Measurements from ENCODE around the gene PSME1. TPM values are rescaled to one million over a fixed set of nuclear protein-coding genes. Genes with fewer than 3 reads are reported as not detected.

Gene PSME1
- total RNA-seq, 4 donors from 2014 or later, result 81.0 to 175 (median 131) TPM

GRCh38 chr14:24123424-24124417 is 12.3 kb upstream of the PSME1 start:
- no peak for DNase-seq
- no peaks in the 10 kb centered on the region for H3K27me3 ChIP-seq
- H3K36me3 ChIP-seq, result no peaks in the 10 kb centered on the region
- TF ChIP-seq POLR2A (IDR thresholded peaks at IDR 0.05), result no peak
- no peak for TF ChIP-seq CTCF (IDR thresholded peaks at IDR 0.05)
- no peaks in the 10 kb centered on the region for H3K9me3 ChIP-seq
- no peaks in the 10 kb centered on the region for H3K4me1 ChIP-seq
- no peak overlapping the region for H3K27ac ChIP-seq
- no peak overlapping the region for H3K4me3 ChIP-seq
- intact Hi-C loops (cut with DNase I; ENCODE audit: low total_unique reads), result no loop called here

- no peaks in the 10 kb centered on the region for H3K9me3 ChIP-seq
- no peaks in the 10 kb centered on the region for H3K4me1 ChIP-seq
- TF ChIP-seq CTCF (IDR thresholded peaks at IDR 0.05), result no peak
- TF ChIP-seq POLR2A (IDR thresholded peaks at IDR 0.05), result no peak
- no peaks in the 10 kb centered on the region for H3K27me3 ChIP-seq
- DNase-seq, result no peak
- intact Hi-C loops (cut with DNase I; ENCODE audit: low total_unique reads), result no loop called here
- no peak overlapping the region for H3K4me3 ChIP-seq
- no peak overlapping the region for H3K27ac ChIP-seq
- H3K36me3 ChIP-seq, result no peaks in the 10 kb centered on the region
These were observed 9.1 kb upstream of the PSME1 start for GRCh38 chr14:24126939-24127338.

- no peaks in the 10 kb centered on the region for H3K36me3 ChIP-seq
- DNase-seq, result no peak
- H3K4me3 ChIP-seq, result no peak overlapping the region
- no peaks in the 10 kb centered on the region for H3K4me1 ChIP-seq
- H3K27me3 ChIP-seq, result no peaks in the 10 kb centered on the region
- H3K9me3 ChIP-seq, result no peaks in the 10 kb centered on the region
- intact Hi-C loops (cut with DNase I; ENCODE audit: low total_unique reads), result no loop called here
- no peak overlapping the region for H3K27ac ChIP-seq
- TF ChIP-seq POLR2A (IDR thresholded peaks at IDR 0.05) (no peak), CTCF (IDR thresholded peaks at IDR 0.05) (no peak)
These were observed 8.3 kb upstream of the PSME1 start for GRCh38 chr14:24127673-24128072.

GRCh38 chr14:24129410-24129998 is 6.5 kb upstream of the PSME1 start:
- no peaks in the 10 kb centered on the region for H3K36me3 ChIP-seq
- no peaks in the 10 kb centered on the region for H3K27me3 ChIP-seq
- DNase-seq, result no peak
- H3K9me3 ChIP-seq, result no peaks in the 10 kb centered on the region
- H3K27ac ChIP-seq, result no peak overlapping the region
- TF ChIP-seq CTCF (IDR thresholded peaks at IDR 0.05), result no peak
- TF ChIP-seq POLR2A (IDR thresholded peaks at IDR 0.05), result no peak
- H3K4me3 ChIP-seq, result no peak overlapping the region
- intact Hi-C loops (cut with DNase I; ENCODE audit: low total_unique reads), result no loop called here
- H3K4me1 ChIP-seq, result no peaks in the 10 kb centered on the region

GRCh38 chr14:24130380-24130716 is 5.6 kb upstream of the PSME1 start, which contains the start of gene FITM1:
FITM1 (plus strand) TSS chr14:24130659; CDS start chr14:24131564, 905 bp downstream.
- Histone ChIP-seq H3K4me1 (no peaks in the 10 kb centered on the region), H3K36me3 (no peaks in the 10 kb centered on the region), H3K27me3 (no peaks in the 10 kb centered on the region), H3K27ac (peak within 1 kb of the TSS; percentile 30), H3K4me3 (no peak within 1 kb of the TSS), H3K9me3 (no peaks in the 10 kb centered on the region)
- TF ChIP-seq POLR2A (IDR thresholded peaks at IDR 0.05), result no peak
- TF ChIP-seq CTCF (IDR thresholded peaks at IDR 0.05), result no peak
- no peak for DNase-seq
- intact Hi-C loops (cut with DNase I; ENCODE audit: low total_unique reads), result no loop called here
